NCI-H526 (cell line): ENCODE data around the gene ESPNL.

Source experiments
- DNase-seq, 2 experiments: peaks; one replicate each; lab custom pipeline; 2025; lab: John Stamatoyannopoulos, UW

The ESPNL gene

GRCh38 chr2:238140040-238140439 is 39.9 kb downstream of the ESPNL start:
- DNase-seq: no peak

- DNase-seq: no peak
These were observed 40.8 kb downstream of the ESPNL start for GRCh38 chr2:238140721-238141540.

GRCh38 chr2:238141541-238142318 is 41.6 kb downstream of the ESPNL start:
- no peak for DNase-seq

GRCh38 chr2:238142382-238143205 is 42.5 kb downstream of the ESPNL start:
- no peak for DNase-seq

- DNase-seq: no peak
These were observed 43.3 kb downstream of the ESPNL start for GRCh38 chr2:238143239-238143951.

- no peak for DNase-seq
These were observed 44.1 kb downstream of the ESPNL start for GRCh38 chr2:238144262-238144661.

GRCh38 chr2:238145046-238145445 is 44.9 kb downstream of the ESPNL start:
- DNase-seq: no peak

- no peak for DNase-seq
These were observed 45.7 kb downstream of the ESPNL start for GRCh38 chr2:238145851-238146250.

- DNase-seq: no peak
These were observed 46.9 kb downstream of the ESPNL start for GRCh38 chr2:238146884-238147544.

GRCh38 chr2:238148981-238149380 is 48.8 kb downstream of the ESPNL start:
- no peak for DNase-seq

GRCh38 chr2:238149841-238150572 is 49.9 kb downstream of the ESPNL start:
- DNase-seq: no peak

- DNase-seq: no peak
These were observed 50.5 kb downstream of the ESPNL start for GRCh38 chr2:238150686-238151085.

- no peak for DNase-seq
These were observed 51.1 kb downstream of the ESPNL start for GRCh38 chr2:238151205-238151604.

GRCh38 chr2:238151628-238152235 is 51.6 kb downstream of the ESPNL start:
- DNase-seq: no peak

GRCh38 chr2:238152771-238153688 is 52.9 kb downstream of the ESPNL start:
- DNase-seq: no peak

- no peak for DNase-seq
These were observed 54.4 kb downstream of the ESPNL start for GRCh38 chr2:238154570-238154969.

GRCh38 chr2:238155051-238155760 is 55.1 kb downstream of the ESPNL start:
- DNase-seq: no peak
